WTC11 (cell line): ENCODE measurements around the gene USH1G. TPM values are rescaled to one million over a fixed set of nuclear protein-coding genes. Genes with fewer than 3 reads are reported as not detected.

Experiments used
- CREB1 ChIP-seq: sonication (generic); formaldehyde crosslinking; IDR thresholded peaks from 2 replicates; pipeline ENCODE4 v1.8.0; 2023; ENCODE audit warnings: mild to moderate bottlenecking, missing genetic modification reagents
- ELF4 ChIP-seq: sonication (generic); formaldehyde crosslinking; IDR thresholded peaks from 2 replicates; pipeline ENCODE4 v1.8.1; 2022; ENCODE audit warnings: low read depth, mild to moderate bottlenecking, moderate library complexity, missing genetic modification reagents
- FOXJ3 ChIP-seq: sonication (generic); formaldehyde crosslinking; IDR thresholded peaks from 2 replicates; pipeline ENCODE4 v1.9.0; 2021; ENCODE audit warnings: missing genetic modification reagents, mild to moderate bottlenecking, borderline replicate concordance
- IRF2 ChIP-seq: sonication (generic); formaldehyde crosslinking; IDR thresholded peaks from 2 replicates; pipeline ENCODE4 v1.8.0; 2022; ENCODE audit warnings: low read depth, missing genetic modification reagents, borderline replicate concordance
- JAZF1 ChIP-seq: fragments of 250-450 bp; sonication (Bioruptor Pico); IDR thresholded peaks from 2 replicates; pipeline ENCODE4 v1.9.0; 2021; ENCODE audit warnings: moderate library complexity, mild to moderate bottlenecking, inconsistent platforms
- KAT7 ChIP-seq: sonication (generic); formaldehyde crosslinking; IDR thresholded peaks from 2 replicates; pipeline ENCODE4 v1.8.1; 2023; ENCODE audit warnings: missing genetic modification reagents, mild to moderate bottlenecking, borderline replicate concordance
- RORB ChIP-seq: fragments of 250-450 bp; sonication (Bioruptor Pico); IDR thresholded peaks from 2 replicates; pipeline ENCODE4 v1.9.0; 2021; ENCODE audit warnings: mild to moderate bottlenecking
- SOX15 ChIP-seq: fragments of 250-450 bp; sonication (Bioruptor Pico); IDR thresholded peaks from 2 replicates; pipeline ENCODE4 v1.9.0; 2021; ENCODE audit warnings: mild to moderate bottlenecking
- ZNF232 ChIP-seq: sonication (generic); formaldehyde crosslinking; IDR thresholded peaks from 2 replicates; pipeline ENCODE4 v1.8.0; 2022; ENCODE audit warnings: mild to moderate bottlenecking, missing genetic modification reagents
- ZNF317 ChIP-seq: sonication (generic); formaldehyde crosslinking; IDR thresholded peaks from 2 replicates; pipeline ENCODE4 v1.8.1; 2023; ENCODE audit warnings: low read depth, mild to moderate bottlenecking, moderate library complexity, missing genetic modification reagents, borderline replicate concordance
- total RNA-seq: library from RNA; stranded (reverse); gene quantifications from 3 replicates; pipeline ENCODE4 v1.2.3, GENCODE V29; 2021
- TF ChIP-seq, protein P1 (sequence below): sonication (generic); formaldehyde crosslinking; IDR thresholded peaks from 2 replicates; pipeline ENCODE4 v1.8.1; 2022; ENCODE audit warnings: low read depth, mild to moderate bottlenecking, moderate library complexity, missing genetic modification reagents, borderline replicate concordance
- TF ChIP-seq, protein P2 (sequence below): sonication (generic); formaldehyde crosslinking; IDR thresholded peaks from 2 replicates; pipeline ENCODE4 v1.8.0; 2023; ENCODE audit warnings: missing genetic modification reagents
- TF ChIP-seq, protein P3 (sequence below): fragments of 250-450 bp; sonication (Bioruptor Pico); conservative IDR thresholded peaks from 2 replicates; pipeline ENCODE4 v1.9.0; 2021; ENCODE audit warnings: mild to moderate bottlenecking
- TF ChIP-seq, protein P4 (sequence below): sonication (generic); formaldehyde crosslinking; IDR thresholded peaks from 2 replicates; pipeline ENCODE4 v1.8.1; 2023; ENCODE audit warnings: mild to moderate bottlenecking, missing genetic modification reagents, moderate library complexity
- TF ChIP-seq, protein P5 (sequence below): sonication (generic); formaldehyde crosslinking; IDR thresholded peaks from 2 replicates; pipeline ENCODE4 v1.8.0; 2022; ENCODE audit warnings: mild to moderate bottlenecking, missing genetic modification reagents
- TF ChIP-seq, protein P6 (sequence below): sonication (generic); formaldehyde crosslinking; IDR thresholded peaks from 2 replicates; pipeline ENCODE4 v1.8.1; 2022; ENCODE audit warnings: missing genetic modification reagents, borderline replicate concordance
- TF ChIP-seq, protein P7 (sequence below): sonication (generic); formaldehyde crosslinking; IDR thresholded peaks from 2 replicates; pipeline ENCODE4 v1.8.1; 2023; ENCODE audit warnings: mild to moderate bottlenecking, missing genetic modification reagents
- TF ChIP-seq, protein P8 (sequence below): sonication (generic); formaldehyde crosslinking; IDR thresholded peaks from 2 replicates; pipeline ENCODE4 v1.8.1; 2023; ENCODE audit warnings: mild to moderate bottlenecking, moderate library complexity, missing genetic modification reagents
- TF ChIP-seq, protein P9 (sequence below): sonication (generic); formaldehyde crosslinking; IDR thresholded peaks from 2 replicates; pipeline ENCODE4 v1.8.0; 2023; ENCODE audit warnings: mild to moderate bottlenecking, missing genetic modification reagents
- TF ChIP-seq, protein P10 (sequence below): sonication (generic); formaldehyde crosslinking; IDR thresholded peaks from 2 replicates; pipeline ENCODE4 v1.8.1; 2023; ENCODE audit warnings: mild to moderate bottlenecking, missing genetic modification reagents, borderline replicate concordance

USH1G gene
- total RNA-seq, 1 experiment from 2014 or later, result 1.9 TPM

DNA sequence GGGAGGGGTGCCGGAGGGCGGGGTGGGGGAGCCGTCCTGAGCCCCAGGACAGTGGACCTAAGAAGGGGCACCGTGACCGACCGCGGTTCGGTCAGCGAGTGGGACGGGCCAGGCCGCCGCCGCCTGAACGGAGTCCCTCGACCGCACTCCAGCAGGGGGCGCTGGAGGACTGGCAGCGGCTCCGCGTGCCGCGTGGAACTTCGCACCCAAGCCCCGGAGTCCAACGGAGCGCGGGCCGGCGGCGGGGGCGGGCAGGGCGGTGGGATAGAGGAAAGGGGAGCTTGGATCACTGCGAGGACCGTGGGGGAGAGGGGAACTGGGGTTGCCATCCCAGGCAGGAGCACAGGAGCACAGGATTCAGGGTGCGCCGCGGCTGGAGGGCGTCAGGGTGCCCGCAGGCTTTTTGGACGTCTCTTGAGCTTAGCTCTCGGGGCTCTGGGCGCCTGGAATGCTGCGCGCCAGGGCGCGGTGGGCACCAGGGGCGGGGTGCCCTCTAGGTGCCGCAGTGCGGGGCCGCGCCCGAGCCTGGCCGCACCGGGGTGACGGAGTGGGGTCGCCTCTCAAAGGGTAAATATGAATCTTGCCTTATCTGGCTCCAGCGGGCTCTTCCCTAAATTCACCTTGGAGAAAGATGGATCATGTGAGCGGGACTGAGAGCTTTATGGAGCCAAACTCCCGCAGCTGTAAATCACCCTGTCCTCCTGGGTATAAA is 639 bp upstream of the USH1G start (continued):
- TF ChIP-seq, protein P1, sequence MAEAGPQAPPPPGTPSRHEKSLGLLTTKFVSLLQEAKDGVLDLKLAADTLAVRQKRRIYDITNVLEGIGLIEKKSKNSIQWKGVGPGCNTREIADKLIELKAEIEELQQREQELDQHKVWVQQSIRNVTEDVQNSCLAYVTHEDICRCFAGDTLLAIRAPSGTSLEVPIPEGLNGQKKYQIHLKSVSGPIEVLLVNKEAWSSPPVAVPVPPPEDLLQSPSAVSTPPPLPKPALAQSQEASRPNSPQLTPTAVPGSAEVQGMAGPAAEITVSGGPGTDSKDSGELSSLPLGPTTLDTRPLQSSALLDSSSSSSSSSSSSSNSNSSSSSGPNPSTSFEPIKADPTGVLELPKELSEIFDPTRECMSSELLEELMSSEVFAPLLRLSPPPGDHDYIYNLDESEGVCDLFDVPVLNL (CRISPR knock-in tag), result no peak
- TF ChIP-seq, protein P2, sequence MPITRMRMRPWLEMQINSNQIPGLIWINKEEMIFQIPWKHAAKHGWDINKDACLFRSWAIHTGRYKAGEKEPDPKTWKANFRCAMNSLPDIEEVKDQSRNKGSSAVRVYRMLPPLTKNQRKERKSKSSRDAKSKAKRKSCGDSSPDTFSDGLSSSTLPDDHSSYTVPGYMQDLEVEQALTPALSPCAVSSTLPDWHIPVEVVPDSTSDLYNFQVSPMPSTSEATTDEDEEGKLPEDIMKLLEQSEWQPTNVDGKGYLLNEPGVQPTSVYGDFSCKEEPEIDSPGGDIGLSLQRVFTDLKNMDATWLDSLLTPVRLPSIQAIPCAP, result no peak
- no peak for TF ChIP-seq ZNF317 (CRISPR knock-in tag)
- TF ChIP-seq ELF4 (CRISPR knock-in tag), result no peak
- no peak for TF ChIP-seq SOX15
- TF ChIP-seq ZNF232 (CRISPR knock-in tag), result 0 out of 2 replicates have a peak, but pooled peaks have one; percentile 41
- TF ChIP-seq, protein P3, sequence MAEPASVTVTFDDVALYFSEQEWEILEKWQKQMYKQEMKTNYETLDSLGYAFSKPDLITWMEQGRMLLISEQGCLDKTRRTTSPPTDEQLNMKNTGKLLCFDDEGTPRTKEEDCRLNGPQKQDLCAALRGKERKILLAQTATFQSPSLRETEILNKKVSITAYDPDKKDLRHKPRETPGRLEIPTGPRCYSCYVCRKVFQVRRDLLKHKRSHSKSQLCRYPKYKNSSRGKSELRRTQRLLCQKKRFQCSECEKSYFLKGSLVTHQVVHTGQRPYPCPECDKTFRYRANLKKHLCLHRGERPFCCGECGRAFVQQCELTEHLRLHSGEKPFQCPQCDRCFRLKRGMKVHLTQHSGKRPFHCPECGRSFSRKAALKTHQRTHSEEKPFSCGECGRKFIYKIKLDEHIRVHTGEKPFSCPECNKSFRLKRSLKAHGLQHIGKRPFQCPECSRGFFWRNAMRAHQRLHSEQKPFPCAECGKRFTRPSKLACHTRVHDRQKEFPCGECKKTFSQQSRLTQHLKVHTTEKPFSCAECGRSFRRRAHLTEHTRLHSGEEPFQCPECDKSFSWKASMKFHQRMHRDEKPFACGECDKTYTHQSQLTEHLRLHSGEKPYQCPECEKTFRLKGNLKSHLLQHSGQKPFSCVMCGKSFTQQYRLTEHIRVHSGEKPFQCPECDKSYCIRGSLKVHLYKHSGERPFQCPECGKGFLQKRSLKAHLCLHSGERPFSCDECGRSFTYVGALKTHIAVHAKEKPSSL, result no peak
- TF ChIP-seq JAZF1, result no peak
- TF ChIP-seq, protein P4, sequence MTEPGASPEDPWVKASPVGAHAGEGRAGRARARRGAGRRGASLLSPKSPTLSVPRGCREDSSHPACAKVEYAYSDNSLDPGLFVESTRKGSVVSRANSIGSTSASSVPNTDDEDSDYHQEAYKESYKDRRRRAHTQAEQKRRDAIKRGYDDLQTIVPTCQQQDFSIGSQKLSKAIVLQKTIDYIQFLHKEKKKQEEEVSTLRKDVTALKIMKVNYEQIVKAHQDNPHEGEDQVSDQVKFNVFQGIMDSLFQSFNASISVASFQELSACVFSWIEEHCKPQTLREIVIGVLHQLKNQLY (CRISPR knock-in tag), result no peak
- TF ChIP-seq, protein P5, sequence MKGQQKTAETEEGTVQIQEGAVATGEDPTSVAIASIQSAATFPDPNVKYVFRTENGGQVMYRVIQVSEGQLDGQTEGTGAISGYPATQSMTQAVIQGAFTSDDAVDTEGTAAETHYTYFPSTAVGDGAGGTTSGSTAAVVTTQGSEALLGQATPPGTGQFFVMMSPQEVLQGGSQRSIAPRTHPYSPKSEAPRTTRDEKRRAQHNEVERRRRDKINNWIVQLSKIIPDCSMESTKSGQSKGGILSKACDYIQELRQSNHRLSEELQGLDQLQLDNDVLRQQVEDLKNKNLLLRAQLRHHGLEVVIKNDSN, result no peak
- no peak for TF ChIP-seq IRF2 (CRISPR knock-in tag)
- TF ChIP-seq KAT7 (CRISPR knock-in tag), result no peak
- no peak for TF ChIP-seq RORB
- TF ChIP-seq, protein P6, sequence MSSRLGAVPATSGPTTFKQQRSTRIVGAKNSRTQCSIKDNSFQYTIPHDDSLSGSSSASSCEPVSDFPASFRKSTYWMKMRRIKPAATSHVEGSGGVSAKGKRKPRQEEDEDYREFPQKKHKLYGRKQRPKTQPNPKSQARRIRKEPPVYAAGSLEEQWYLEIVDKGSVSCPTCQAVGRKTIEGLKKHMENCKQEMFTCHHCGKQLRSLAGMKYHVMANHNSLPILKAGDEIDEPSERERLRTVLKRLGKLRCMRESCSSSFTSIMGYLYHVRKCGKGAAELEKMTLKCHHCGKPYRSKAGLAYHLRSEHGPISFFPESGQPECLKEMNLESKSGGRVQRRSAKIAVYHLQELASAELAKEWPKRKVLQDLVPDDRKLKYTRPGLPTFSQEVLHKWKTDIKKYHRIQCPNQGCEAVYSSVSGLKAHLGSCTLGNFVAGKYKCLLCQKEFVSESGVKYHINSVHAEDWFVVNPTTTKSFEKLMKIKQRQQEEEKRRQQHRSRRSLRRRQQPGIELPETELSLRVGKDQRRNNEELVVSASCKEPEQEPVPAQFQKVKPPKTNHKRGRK (CRISPR knock-in tag), result no peak
- TF ChIP-seq, protein P7, sequence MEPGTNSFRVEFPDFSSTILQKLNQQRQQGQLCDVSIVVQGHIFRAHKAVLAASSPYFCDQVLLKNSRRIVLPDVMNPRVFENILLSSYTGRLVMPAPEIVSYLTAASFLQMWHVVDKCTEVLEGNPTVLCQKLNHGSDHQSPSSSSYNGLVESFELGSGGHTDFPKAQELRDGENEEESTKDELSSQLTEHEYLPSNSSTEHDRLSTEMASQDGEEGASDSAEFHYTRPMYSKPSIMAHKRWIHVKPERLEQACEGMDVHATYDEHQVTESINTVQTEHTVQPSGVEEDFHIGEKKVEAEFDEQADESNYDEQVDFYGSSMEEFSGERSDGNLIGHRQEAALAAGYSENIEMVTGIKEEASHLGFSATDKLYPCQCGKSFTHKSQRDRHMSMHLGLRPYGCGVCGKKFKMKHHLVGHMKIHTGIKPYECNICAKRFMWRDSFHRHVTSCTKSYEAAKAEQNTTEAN (CRISPR knock-in tag), result no peak
- no peak for TF ChIP-seq FOXJ3 (CRISPR knock-in tag)
- TF ChIP-seq, protein P8, sequence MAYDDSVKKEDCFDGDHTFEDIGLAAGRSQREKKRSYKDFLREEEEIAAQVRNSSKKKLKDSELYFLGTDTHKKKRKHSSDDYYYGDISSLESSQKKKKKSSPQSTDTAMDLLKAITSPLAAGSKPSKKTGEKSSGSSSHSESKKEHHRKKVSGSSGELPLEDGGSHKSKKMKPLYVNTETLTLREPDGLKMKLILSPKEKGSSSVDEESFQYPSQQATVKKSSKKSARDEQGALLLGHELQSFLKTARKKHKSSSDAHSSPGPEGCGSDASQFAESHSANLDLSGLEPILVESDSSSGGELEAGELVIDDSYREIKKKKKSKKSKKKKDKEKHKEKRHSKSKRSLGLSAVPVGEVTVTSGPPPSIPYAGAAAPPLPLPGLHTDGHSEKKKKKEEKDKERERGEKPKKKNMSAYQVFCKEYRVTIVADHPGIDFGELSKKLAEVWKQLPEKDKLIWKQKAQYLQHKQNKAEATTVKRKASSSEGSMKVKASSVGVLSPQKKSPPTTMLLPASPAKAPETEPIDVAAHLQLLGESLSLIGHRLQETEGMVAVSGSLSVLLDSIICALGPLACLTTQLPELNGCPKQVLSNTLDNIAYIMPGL (CRISPR knock-in tag), result no peak
- TF ChIP-seq, protein P9, sequence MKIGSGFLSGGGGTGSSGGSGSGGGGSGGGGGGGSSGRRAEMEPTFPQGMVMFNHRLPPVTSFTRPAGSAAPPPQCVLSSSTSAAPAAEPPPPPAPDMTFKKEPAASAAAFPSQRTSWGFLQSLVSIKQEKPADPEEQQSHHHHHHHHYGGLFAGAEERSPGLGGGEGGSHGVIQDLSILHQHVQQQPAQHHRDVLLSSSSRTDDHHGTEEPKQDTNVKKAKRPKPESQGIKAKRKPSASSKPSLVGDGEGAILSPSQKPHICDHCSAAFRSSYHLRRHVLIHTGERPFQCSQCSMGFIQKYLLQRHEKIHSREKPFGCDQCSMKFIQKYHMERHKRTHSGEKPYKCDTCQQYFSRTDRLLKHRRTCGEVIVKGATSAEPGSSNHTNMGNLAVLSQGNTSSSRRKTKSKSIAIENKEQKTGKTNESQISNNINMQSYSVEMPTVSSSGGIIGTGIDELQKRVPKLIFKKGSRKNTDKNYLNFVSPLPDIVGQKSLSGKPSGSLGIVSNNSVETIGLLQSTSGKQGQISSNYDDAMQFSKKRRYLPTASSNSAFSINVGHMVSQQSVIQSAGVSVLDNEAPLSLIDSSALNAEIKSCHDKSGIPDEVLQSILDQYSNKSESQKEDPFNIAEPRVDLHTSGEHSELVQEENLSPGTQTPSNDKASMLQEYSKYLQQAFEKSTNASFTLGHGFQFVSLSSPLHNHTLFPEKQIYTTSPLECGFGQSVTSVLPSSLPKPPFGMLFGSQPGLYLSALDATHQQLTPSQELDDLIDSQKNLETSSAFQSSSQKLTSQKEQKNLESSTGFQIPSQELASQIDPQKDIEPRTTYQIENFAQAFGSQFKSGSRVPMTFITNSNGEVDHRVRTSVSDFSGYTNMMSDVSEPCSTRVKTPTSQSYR (CRISPR knock-in tag), result 0 out of 2 replicates have a peak, but pooled peaks have one; percentile 36
- TF ChIP-seq CREB1 (CRISPR knock-in tag), result 0 out of 2 replicates have a peak, but pooled peaks have one; percentile 67
- TF ChIP-seq, protein P10, sequence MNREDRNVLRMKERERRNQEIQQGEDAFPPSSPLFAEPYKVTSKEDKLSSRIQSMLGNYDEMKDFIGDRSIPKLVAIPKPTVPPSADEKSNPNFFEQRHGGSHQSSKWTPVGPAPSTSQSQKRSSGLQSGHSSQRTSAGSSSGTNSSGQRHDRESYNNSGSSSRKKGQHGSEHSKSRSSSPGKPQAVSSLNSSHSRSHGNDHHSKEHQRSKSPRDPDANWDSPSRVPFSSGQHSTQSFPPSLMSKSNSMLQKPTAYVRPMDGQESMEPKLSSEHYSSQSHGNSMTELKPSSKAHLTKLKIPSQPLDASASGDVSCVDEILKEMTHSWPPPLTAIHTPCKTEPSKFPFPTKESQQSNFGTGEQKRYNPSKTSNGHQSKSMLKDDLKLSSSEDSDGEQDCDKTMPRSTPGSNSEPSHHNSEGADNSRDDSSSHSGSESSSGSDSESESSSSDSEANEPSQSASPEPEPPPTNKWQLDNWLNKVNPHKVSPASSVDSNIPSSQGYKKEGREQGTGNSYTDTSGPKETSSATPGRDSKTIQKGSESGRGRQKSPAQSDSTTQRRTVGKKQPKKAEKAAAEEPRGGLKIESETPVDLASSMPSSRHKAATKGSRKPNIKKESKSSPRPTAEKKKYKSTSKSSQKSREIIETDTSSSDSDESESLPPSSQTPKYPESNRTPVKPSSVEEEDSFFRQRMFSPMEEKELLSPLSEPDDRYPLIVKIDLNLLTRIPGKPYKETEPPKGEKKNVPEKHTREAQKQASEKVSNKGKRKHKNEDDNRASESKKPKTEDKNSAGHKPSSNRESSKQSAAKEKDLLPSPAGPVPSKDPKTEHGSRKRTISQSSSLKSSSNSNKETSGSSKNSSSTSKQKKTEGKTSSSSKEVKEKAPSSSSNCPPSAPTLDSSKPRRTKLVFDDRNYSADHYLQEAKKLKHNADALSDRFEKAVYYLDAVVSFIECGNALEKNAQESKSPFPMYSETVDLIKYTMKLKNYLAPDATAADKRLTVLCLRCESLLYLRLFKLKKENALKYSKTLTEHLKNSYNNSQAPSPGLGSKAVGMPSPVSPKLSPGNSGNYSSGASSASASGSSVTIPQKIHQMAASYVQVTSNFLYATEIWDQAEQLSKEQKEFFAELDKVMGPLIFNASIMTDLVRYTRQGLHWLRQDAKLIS, result no peak
